Activated CD8-positive, alpha-beta memory T cell treated with anti-CD3 and anti-CD28 coated beads, Interleukin-2, amount 50 U/mL, for 24 hours (primary cell): ENCODE results near the gene HRH3.

Experiments
- DNase-seq: peaks from one replicate; pipeline ENCODE4 v3.0.0-alpha.2; 2020; ENCODE audit errors: extremely low read depth

HRH3 gene

GRCh38 chr20:62197801-62198200, 22.3 kb downstream of the HRH3 start:
- DNase-seq = no peak

- no peak for DNase-seq
Observed at GRCh38 chr20:62197311-62197710, 22.8 kb downstream of the HRH3 start.

DNA sequence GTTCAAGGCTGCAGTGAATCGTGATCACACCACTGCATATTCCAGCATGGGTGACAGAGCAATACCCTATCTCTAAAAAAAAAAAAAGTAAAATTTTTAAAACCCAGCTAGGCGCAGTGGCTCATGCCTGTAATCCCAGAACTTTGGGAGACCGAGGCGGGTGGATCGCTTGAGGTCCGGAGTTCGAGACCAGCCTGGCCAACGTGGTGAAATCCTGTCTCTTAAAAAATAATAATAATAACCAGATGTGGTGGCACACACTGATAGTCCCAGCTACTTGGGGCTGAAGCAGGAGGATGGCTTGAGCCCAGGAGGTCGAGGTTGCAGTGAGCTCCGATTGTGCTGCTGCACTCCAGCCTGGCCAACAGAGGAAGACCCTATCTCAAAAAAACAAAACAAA, 23.8 kb downstream of the HRH3 start:
- no peak for DNase-seq

GRCh38 chr20:62195736-62196135, 24.3 kb downstream of the HRH3 start:
- no peak for DNase-seq

DNA sequence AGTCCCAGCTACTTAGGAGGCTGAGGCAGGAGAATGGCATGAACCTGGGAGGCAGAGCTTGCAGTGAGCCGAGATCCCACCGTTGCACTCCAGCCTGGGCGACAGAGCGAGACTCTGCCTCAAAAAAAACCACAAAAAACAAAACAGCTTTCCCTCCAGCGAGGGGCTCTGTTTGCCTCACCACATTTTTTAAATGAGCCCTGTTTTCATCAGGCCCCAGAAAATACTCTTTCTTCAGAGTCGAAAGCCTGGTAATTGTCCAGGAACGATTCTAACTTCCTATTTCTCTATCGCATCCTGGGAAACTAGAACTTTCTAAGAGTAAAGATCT, 25.0 kb downstream of the HRH3 start:
- no peak for DNase-seq

DNA sequence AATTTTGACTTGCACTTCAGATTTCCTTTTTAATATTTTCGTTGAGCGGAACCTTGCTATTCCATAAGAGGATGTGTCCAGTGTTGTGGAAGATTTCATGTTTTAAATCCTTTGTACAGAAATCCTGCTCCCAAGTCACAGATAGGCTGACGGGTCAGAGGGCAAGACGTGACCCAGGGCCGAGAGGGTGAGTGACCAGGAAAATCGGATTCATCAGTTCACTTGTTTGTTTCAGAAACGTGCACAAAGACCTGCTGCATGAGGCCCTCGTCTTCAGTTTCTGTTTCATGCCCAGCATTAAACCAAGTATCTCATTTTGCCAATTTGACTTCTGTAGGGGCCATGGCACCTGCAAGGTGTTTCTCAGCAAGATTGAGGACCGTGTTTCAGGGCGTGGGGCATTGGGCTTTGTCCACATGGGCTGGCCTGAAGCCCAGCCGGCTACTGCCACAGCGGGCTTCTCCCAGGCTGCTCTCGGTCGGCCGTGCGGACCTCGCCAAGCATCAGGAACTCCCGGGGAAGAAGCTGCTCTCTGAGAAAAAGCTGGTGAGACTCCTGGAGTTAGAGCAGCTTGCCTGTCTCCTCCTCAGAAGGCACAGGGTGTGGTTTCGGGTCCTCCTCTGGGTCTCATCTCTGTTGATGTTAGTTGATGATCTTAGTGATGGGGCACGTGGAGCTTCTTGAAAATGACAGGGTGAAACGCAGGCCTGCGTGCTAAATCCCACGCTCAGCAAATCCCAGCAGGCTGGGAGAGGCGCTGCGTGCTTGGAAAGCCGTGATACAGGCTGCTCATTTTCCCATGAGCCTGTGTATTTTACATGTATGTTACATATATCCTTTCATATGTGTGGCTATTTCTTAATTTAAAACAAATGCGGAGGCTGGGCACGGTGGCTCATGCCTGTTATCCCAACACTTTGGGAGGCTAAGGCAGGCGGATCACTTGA, 26.7 kb downstream of the HRH3 start:
- no peak for DNase-seq

DNA sequence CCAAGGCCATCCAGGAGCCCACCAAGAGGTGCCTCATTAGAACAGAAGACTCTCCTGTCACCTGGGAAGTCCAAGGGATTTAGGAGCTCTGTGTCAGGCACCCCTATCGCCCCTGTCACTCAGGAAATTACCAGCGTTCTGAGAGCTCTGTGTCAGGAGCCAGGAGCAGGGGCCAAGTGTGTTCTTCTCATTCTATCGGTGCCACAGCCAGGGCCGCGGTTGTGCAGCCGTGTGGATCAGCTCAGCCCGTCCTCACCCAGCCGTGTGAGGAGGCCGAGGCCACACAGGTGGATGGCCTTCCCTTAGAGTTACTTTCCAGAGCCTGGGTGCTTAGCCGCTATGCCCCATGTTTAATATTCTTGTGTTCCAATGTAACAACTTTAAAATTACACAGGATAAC, 27.4 kb downstream of the HRH3 start:
- DNase-seq = no peak

DNA sequence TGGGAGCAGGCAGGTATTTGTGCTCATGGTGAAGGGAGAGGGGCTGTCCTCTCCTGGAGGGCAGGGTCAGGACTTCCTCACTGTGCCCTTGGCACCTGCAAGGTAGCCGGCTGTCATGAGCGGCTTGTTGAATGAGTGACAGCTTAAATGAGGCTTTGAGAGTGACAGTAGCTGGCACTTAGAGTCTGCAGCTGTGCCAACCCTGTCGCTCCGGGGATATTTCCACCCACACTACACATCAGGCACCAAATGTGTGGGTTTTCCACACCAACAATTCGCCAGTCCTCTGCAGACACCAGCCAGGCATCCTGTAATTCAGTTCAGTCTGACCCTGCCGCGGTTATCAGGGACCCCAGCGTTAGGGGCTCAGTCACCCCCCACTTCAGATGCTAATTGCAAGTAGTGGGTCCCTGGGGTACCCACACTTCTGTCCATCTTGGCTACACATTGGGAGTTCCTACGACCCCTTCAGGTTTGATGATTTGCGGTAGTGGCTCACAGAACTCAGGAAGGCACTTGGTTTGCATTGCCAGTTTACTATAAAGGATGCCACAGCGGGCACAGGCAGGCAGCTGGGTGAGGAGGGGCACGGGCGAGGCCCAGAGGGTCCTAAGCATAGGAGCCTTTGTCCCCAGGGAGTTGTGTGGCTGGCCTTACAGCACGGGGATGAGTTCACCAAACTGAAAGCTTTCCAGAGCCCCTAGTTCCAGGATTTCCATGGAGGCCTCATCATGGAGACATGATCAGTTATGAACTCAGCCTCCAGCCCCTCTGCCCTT, 28.1 kb downstream of the HRH3 start:
- no peak for DNase-seq

GRCh38 chr20:62190639-62191411, 29.3 kb downstream of the HRH3 start:
- DNase-seq = no peak

DNA sequence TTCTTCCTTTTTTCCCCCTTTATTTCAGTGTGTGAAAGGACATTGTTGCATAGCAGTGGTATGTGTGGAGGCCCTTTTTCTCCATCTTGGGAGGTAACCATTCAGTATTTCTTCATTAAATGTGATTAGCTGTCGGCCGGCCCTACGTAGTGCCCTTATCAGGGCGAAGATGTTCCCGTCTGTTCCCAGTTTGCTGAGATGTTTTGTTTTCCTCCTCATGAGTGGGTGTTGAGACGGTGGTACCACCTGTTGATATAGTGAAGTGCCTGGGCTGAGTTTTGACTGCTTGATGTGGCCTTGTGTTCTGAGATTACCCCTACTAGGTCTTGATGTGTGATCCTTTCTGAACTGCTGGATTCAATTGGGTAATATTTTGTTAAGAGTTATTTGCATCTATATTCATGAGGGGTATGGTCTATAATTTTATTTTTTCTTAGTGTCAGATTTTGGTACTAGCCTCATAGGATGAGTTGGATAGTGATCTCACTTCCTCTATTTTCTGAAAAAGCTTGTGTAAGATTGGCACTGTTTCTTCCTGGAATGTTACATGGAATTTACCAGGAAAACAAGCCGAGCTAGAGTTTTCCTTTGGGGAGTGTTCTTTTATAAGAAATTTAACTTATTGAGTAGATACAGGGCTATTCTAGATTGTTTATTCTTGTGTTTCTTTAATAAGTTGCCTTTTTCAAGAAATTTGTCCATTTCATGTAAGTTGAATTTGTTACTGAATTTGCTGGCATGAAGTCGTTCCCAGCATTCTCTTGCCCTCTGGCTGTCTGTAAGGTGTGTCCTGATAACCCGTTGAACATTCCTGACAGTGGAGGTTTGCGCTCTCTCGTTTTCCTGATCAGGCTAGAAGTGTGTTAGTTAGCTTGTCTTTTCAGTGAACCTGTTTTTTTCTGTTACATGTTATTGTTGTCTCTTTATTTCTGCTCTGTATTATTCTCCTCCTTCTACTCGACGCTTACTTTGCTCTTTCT, 32.9 kb downstream of the HRH3 start:
- DNase-seq = no peak

GRCh38 chr20:62186096-62186426, 34.0 kb downstream of the HRH3 start:
- no peak for DNase-seq

- no peak for DNase-seq
Observed at GRCh38 chr20:62183426-62184142, 36.5 kb downstream of the HRH3 start.

GRCh38 chr20:62182469-62183425, 37.3 kb downstream of the HRH3 start, which contains the start of gene MTG2:
MTG2 (plus strand) TSS chr20:62183028; CDS start chr20:62193421, 10,393 bp downstream.
- DNase-seq = peak; percentile 88

DNA sequence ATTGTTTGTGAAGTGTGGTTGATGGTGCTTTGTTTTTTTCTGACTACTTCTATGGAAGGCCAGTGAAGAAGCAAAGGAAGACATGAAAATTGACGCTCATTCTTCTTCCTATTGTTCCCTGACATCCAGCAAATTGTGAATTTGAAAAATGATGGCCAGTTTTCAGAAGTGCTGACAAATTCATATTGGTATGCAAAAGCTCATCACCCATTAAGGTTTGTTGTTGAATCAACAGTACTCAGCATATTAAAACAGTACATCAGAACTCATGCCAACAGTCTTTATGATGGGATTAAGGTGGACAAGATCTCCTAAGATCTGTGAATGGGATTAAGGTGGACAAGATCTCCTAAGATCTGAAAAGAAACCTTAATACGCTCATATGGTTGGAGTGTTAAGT, 38.3 kb downstream of the HRH3 start:
- no peak for DNase-seq

GRCh38 chr20:62179162-62179504, 40.9 kb downstream of the HRH3 start:
- DNase-seq = no peak

- no peak for DNase-seq
Observed at GRCh38 chr20:62178316-62179161, 41.5 kb downstream of the HRH3 start.

GRCh38 chr20:62177307-62177706, 42.8 kb downstream of the HRH3 start:
- DNase-seq = no peak

- no peak for DNase-seq
Observed at GRCh38 chr20:62176866-62177265, 43.2 kb downstream of the HRH3 start.
